T-cell (primary cell): ENCODE results near the gene THOC3. TPM values are rescaled to one million over a fixed set of nuclear protein-coding genes. Genes with fewer than 3 reads are reported as not detected.
"Not testable (repeated sequence)": the region's sequence is repeated elsewhere in the genome, so short reads cannot be mapped to it uniquely, and the experiment has no call there.

Source experiments
- ATAC-seq, 4 experiments: fragments of 200-7000 bp in 3 of 4; fragments of 150-1000 bp in 1 of 4; cut with Tn5 transposase; replicated peaks in 1 of 4; 1 replicate in 3 of 4; 2 replicates in 1 of 4; pipeline ENCODE4 v1.10.0; 2021; ENCODE audit warnings: moderate library complexity in 3 of 4, mild to moderate bottlenecking in 2 of 4, moderate number of reproducible peaks in 1 of 4
- CTCF ChIA-PET, 2 donors: fragments of 300-600 bp; sonication (Branson Sonifier 250); formaldehyde crosslinking; loops; one replicate each; lab custom pipeline; 2022; ENCODE audit warnings: antibody characterized with exemption in 2 of 2; lab: Charles Lee
- POLR2A ChIA-PET, 2 donors: fragments of 300-600 bp; sonication (Branson Sonifier 250); formaldehyde crosslinking; loops; one replicate each; lab custom pipeline; 2022; ENCODE audit warnings: antibody characterized with exemption in 2 of 2; lab: Charles Lee
- DNase-seq, 35 experiments: peaks; one replicate each; pipeline versions ENCODE4 v3.0.0 to v3.0.0-alpha.2; 2013 to 2023
- H3K27ac ChIP-seq: one replicate; pipeline ENCODE4 v1.5.1; 2013; ENCODE audit warnings: low read length
- H3K27me3 ChIP-seq, 2 experiments: replicated peaks in 1 of 2; 1 replicate in 1 of 2; 2 replicates in 1 of 2; pipeline versions ENCODE4 v1.6.1 to v1.7.0; 2013; ENCODE audit warnings: low read length in 1 of 2, mixed read lengths in 1 of 2; ENCODE audit not compliant: control insufficient read depth in 2 of 2, insufficient read depth in 2 of 2; ENCODE audit errors: extremely low read depth in 1 of 2
- H3K36me3 ChIP-seq, 2 donors: 1 replicate in 1 of 2; 2 replicates in 1 of 2; pipeline versions ENCODE4 v1.6.1 to v1.7.0; 2013; ENCODE audit warnings: low read length in 1 of 2; ENCODE audit not compliant: control insufficient read depth in 2 of 2, insufficient read depth in 1 of 2; ENCODE audit errors: extremely low read depth in 1 of 2
- H3K4me1 ChIP-seq, 2 experiments: 1 replicate in 1 of 2; 2 replicates in 1 of 2; pipeline versions ENCODE4 v1.6.1 to v1.7.0; 2013; ENCODE audit warnings: low read length in 2 of 2, mixed read lengths in 1 of 2; ENCODE audit not compliant: insufficient read depth in 2 of 2, control insufficient read depth in 1 of 2; ENCODE audit errors: extremely low read depth in 1 of 2
- H3K4me3 ChIP-seq, 2 donors: 1 replicate in 1 of 2; 2 replicates in 1 of 2; pipeline versions ENCODE4 v1.5.1 to v1.7.0; 2013; ENCODE audit warnings: mild to moderate bottlenecking in 2 of 2, low read length in 1 of 2, moderate library complexity in 1 of 2; ENCODE audit not compliant: control insufficient read depth in 1 of 2; ENCODE audit errors: extremely low read depth in 1 of 2
- H3K9me3 ChIP-seq: 2 replicates; pipeline ENCODE4 v1.7.0; 2013
- H3K27ac Mint-ChIP-seq, 2 donors: one replicate each; pipeline ENCODE4 v1.8.0; 2020 to 2021; ENCODE audit warnings: mild to moderate bottlenecking in 2 of 2, mixed read lengths in 2 of 2
- H3K27me3 Mint-ChIP-seq, 2 donors: one replicate each; pipeline ENCODE4 v1.8.0; 2021 to 2022; ENCODE audit warnings: mixed read lengths in 2 of 2
- H3K36me3 Mint-ChIP-seq: one replicate; pipeline ENCODE4 v1.8.0; 2021; ENCODE audit warnings: mixed read lengths
- H3K4me1 Mint-ChIP-seq, 3 donors: one replicate each; pipeline ENCODE4 v1.8.0; 2020 to 2022; ENCODE audit warnings: mixed read lengths in 3 of 3, mild to moderate bottlenecking in 1 of 3
- H3K4me3 Mint-ChIP-seq, 3 donors: one replicate each; pipeline ENCODE4 v1.8.0; 2020 to 2022; ENCODE audit warnings: mild to moderate bottlenecking in 3 of 3, mixed read lengths in 3 of 3, moderate library complexity in 3 of 3
- H3K9me3 Mint-ChIP-seq, 3 donors: one replicate each; pipeline ENCODE4 v1.8.0; 2020 to 2022; ENCODE audit warnings: mixed read lengths in 3 of 3
- WGBS: methylation state at CpG from one replicate; pipeline ENCODE4 v1.1.5; 2013; ENCODE audit warnings: missing lambda C conversion rate; ENCODE audit not compliant: insufficient coverage; 5-methylcytosine and 5-hydroxymethylcytosine counted together
- total RNA-seq, 35 experiments: library from RNA in 6 of 35; stranded (reverse) in 6 of 35; fragments of 120-200 nt in 1 of 35; gene quantifications; one replicate each; pipeline versions ENCODE4 v1.2.1 to v1.2.4 and lab custom pipeline; 2013 to 2026

THOC3 gene
- total RNA-seq, 5 donors from 2014 or later (not counting 1 experiment from before 2014, with no cell fraction given): 60.3 to 91.2 (median 84.9) TPM

GRCh38 chr5:176006819-176007218 lies 38.7 kb upstream of the THOC3 start:
- H3K4me1 ChIP-seq: peaks cover 0 to 10% of the 10 kb centered on the region in 2 experiments
- H3K36me3 ChIP-seq, POLR2A ChIA-PET, H3K27me3 ChIP-seq, H3K9me3 ChIP-seq, CTCF ChIA-PET, H3K27me3 Mint-ChIP-seq, H3K27ac ChIP-seq, DNase-seq, H3K4me3 ChIP-seq, ATAC-seq, H3K9me3 Mint-ChIP-seq: not testable (repeated sequence)
- H3K27ac Mint-ChIP-seq: peak overlapping the region; percentile 68 to 72
- 92% methylated on average over 5 of the region's 13 CpGs for WGBS
- peaks cover 10% of the 10 kb centered on the region for H3K36me3 Mint-ChIP-seq
- H3K4me1 Mint-ChIP-seq: peaks cover 21 to 36% (median 26%) of the 10 kb centered on the region in 3 donors
- H3K4me3 Mint-ChIP-seq: peak overlapping the region in 2 of 3 donors; percentile 41 to 75

DNA sequence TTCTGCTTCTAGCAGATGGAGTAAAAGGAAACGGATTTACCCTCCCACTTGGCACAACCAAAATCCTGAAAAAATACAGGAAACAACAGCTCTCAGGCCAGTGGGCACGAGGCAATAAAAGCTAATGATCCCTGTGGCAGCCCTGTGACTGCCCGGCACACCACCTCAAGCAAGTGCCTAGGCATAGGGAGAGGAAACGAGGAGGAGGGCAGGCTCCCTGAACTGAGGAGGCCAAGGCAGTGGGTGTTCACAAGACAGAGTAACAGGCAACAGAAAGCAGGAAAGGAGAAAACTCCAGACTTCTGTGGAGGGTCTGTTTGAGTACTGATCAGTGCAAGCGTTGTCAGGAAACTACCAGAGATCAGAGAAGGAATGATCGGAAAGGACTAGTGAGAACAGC lies 29.9 kb upstream of the THOC3 start:
- peak in 1 of 4 experiments; percentile 40 for ATAC-seq
- H3K36me3 ChIP-seq: not testable (repeated sequence)
- H3K4me1 Mint-ChIP-seq: peaks cover 4 to 13% (median 9%) of the 10 kb centered on the region in 3 donors

GRCh38 chr5:175997495-175997894 lies 29.4 kb upstream of the THOC3 start:
- H3K4me3 ChIP-seq, DNase-seq, CTCF ChIA-PET, H3K27ac Mint-ChIP-seq, POLR2A ChIA-PET, H3K9me3 ChIP-seq, H3K27me3 Mint-ChIP-seq, H3K4me1 ChIP-seq, H3K36me3 Mint-ChIP-seq, H3K27ac ChIP-seq, H3K9me3 Mint-ChIP-seq, H3K4me3 Mint-ChIP-seq, H3K36me3 ChIP-seq, H3K27me3 ChIP-seq, ATAC-seq: not testable (repeated sequence)
- no CpG with 5 or more reads among the region's 4 CpGs for WGBS
- peaks cover 4 to 12% (median 7%) of the 10 kb centered on the region in 3 donors for H3K4me1 Mint-ChIP-seq

More for the DNA sequence above, 29.9 kb upstream of the THOC3 start:
- H3K27me3 Mint-ChIP-seq, H3K27ac ChIP-seq, H3K36me3 Mint-ChIP-seq, DNase-seq, H3K4me3 ChIP-seq, POLR2A ChIA-PET, CTCF ChIA-PET, H3K9me3 ChIP-seq, H3K9me3 Mint-ChIP-seq, H3K27me3 ChIP-seq, H3K27ac Mint-ChIP-seq, H3K4me1 ChIP-seq, H3K4me3 Mint-ChIP-seq: not testable (repeated sequence)
- no CpG with 5 or more reads among the region's 6 CpGs for WGBS

GRCh38 chr5:175996791-175997190 lies 28.7 kb upstream of the THOC3 start:
- H3K27ac Mint-ChIP-seq, H3K27me3 Mint-ChIP-seq, DNase-seq, H3K36me3 Mint-ChIP-seq, H3K4me1 ChIP-seq, H3K4me3 ChIP-seq, H3K27ac ChIP-seq, H3K36me3 ChIP-seq, H3K9me3 ChIP-seq, H3K9me3 Mint-ChIP-seq, H3K4me3 Mint-ChIP-seq, CTCF ChIA-PET, H3K27me3 ChIP-seq, H3K4me1 Mint-ChIP-seq, POLR2A ChIA-PET: not testable (repeated sequence)
- peak in 2 of 4 experiments; percentile 53 to 54 for ATAC-seq
- WGBS: no CpG with 5 or more reads among the region's 6 CpGs

DNA sequence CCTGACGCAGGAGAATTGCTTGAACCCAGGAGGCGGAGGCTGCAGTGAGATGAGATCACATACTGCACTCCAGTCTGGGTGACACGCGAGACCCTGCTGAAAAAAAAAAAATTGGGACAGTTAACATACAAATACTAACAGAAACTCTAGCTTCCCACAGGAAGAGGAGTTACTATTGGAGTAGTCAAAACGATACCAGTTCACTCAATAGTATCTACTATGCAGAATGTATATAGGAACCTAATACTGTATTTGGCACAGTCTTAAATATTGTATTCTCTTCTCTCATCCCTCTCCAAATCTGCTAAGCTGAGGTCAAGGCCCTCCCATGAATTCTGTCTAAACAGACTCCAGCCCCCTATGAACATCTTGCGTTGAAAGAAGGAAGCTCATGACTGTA lies 27.4 kb upstream of the THOC3 start:
- H3K4me1 Mint-ChIP-seq, ATAC-seq, CTCF ChIA-PET, H3K27ac Mint-ChIP-seq, H3K27ac ChIP-seq, H3K9me3 ChIP-seq, H3K4me3 Mint-ChIP-seq, H3K4me1 ChIP-seq, H3K9me3 Mint-ChIP-seq, H3K27me3 ChIP-seq, H3K36me3 ChIP-seq, H3K36me3 Mint-ChIP-seq, POLR2A ChIA-PET, H3K27me3 Mint-ChIP-seq, H3K4me3 ChIP-seq, DNase-seq: not testable (repeated sequence)
- no CpG with 5 or more reads among the region's 6 CpGs for WGBS

DNA sequence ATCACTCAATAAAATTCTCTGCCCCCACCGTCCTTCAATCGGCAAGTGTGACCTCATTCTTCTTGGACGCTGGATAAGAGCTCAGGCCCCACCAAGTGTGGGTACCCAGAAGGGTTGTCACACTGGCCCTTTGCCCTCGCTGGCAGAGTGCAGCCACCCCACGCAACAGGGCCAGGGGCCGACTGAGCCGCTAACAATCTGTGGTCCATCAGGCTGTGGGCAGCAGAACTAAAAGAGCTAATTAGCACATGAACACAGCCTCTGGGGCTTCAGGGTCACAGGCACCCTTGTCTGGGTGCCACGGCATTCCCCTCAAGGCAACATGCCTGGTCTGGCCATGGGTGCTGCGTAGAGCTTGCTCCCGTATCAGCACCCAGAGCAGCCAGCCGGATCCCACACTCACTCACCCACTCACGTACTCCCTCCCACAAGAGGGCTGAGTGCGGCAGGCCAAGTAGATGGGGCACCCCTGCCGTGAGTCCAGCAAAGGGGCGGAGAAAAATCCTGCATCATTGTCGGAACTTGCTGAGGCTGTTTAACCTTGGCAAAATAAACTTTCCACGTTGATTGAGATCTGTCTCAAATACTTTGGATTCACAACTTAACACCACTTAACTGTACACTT lies 11.4 kb upstream of the THOC3 start:
- H3K4me3 Mint-ChIP-seq, H3K36me3 ChIP-seq, H3K4me3 ChIP-seq, H3K27ac Mint-ChIP-seq, POLR2A ChIA-PET, ATAC-seq, CTCF ChIA-PET, H3K9me3 ChIP-seq, H3K27me3 ChIP-seq, H3K4me1 Mint-ChIP-seq, H3K36me3 Mint-ChIP-seq, H3K27me3 Mint-ChIP-seq, H3K4me1 ChIP-seq, DNase-seq, H3K9me3 Mint-ChIP-seq, H3K27ac ChIP-seq: not testable (repeated sequence)
- no CpG with 5 or more reads among the region's 17 CpGs for WGBS

GRCh38 chr5:175968381-175968780 lies 266 bp upstream of the THOC3 start:
- H3K27me3 Mint-ChIP-seq, H3K27me3 ChIP-seq, H3K36me3 ChIP-seq, H3K4me1 Mint-ChIP-seq, H3K9me3 ChIP-seq, CTCF ChIA-PET, H3K27ac ChIP-seq, POLR2A ChIA-PET, H3K4me3 ChIP-seq, H3K4me1 ChIP-seq, DNase-seq, H3K27ac Mint-ChIP-seq, H3K9me3 Mint-ChIP-seq, H3K36me3 Mint-ChIP-seq: not testable (repeated sequence)
- no CpG with 5 or more reads among the region's 6 CpGs for WGBS
- peak overlapping the region in 2 of 3 donors; percentile 82 to 84 for H3K4me3 Mint-ChIP-seq
- ATAC-seq: peak; percentile 9 to 25 (median 12)
